Activated CD4-positive, alpha-beta T cell treated with anti-CD3 and anti-CD28 coated beads, Interleukin-2, amount 50 U/mL, for 16 hours (primary cell): Measurements from ENCODE around the gene SLC25A38.
A peak's percentile ranks its signal among the peaks of the same experiment; 100 is the strongest.
"Not testable (repeated sequence)": the region's sequence is repeated elsewhere in the genome, so short reads cannot be mapped to it uniquely, and the experiment has no call there.

Source experiments
- DNase-seq: peaks from one replicate; pipeline ENCODE4 v3.0.0-alpha.2; 2020

The SLC25A38 gene

GRCh38 chr3:39383045-39383880, at the start of gene SLC25A38:
SLC25A38 (plus strand) TSS chr3:39383370; CDS start chr3:39383725, 355 bp downstream.
- DNase-seq: peak; percentile 86

GRCh38 chr3:39333607-39334006, 49.6 kb upstream of the SLC25A38 start:
- DNase-seq: no peak

DNA sequence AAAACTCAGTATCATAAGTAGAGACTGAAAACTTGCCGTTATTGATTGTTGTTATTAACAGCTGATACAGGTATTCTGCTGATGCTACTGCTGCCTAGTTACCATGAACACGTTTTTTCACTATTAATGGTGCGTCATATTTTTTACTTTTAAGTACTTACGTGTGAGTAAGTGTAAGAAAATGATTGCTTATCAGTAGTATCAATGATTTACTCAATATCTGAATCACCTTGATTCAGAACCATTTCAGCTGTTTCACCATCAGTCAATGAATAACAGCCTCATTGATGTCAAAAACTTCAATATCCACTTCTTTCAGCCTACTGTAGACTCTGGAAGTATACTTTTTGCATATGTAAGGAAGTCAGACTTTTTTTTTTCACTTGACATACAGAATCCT, 49.0 kb upstream of the SLC25A38 start:
- no peak for DNase-seq

DNA sequence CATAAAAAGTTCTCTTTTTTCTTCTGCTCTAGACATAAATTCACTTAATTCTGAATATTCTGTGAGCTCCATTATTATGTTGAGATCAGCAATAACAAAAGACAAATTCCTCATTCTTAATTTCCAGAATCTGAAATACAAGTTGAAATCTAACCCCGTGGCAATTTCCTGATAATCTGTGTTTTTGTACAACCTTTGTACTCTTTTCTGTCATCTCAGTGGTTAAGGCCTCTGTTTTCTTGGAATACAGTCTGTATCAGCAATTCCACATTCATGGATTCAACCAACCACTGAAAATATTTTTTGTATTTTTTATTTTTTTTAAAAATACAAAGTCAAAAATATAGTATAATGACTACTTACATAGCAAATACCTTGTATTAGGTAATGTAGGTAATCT, 45.0 kb upstream of the SLC25A38 start:
- no peak for DNase-seq

- DNase-seq: no peak
Observed at GRCh38 chr3:39339086-39339485, 44.1 kb upstream of the SLC25A38 start.

DNA sequence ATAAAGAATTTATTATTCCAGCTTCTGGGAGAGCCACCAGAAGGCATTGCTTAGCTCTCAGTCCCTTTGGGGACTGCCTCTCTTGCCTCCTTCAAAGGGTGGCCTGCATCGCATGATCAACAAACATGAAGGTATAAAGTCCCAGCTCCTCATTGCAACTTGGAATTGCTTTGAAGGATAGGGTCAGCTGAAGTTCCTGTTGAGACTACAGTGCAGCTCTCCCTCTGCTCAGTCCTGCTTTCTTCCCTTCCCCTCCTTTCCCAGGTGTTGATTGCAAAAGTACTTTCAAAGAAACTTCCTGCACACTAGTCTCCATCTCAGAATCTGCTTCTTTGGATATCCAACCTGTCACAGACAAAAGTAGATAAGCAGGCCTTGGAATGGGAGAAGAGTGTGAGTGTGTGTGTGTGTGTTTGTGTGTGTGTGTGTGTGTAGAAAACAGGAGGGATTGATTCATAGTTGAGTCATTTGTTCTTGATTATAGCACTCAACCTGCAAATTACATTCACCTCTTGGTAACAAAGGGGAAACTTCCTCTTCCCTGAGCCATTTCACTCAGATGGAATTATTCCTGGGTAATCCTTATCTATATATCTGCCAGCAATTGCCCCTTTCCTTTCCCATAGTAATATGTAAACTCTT, 40.0 kb upstream of the SLC25A38 start:
- DNase-seq: no peak

DNA sequence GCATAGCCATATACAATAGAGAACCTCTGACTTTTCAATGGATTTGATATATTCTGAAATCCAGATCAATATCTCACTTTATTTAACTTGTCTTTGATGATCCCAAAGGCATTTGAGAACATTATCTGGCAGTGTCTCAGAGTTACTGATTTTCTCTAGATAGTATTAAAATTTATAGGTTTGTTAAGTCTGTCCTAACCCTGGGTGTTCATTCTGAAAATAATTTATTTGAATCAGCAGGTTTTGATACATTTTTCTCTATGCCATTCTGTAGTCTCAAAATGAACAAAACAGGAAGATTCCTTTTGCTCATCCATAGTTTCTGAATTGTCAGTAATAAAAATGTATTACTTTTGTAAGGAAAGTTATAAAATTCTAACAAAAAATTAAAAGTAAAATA, 39.4 kb upstream of the SLC25A38 start:
- DNase-seq: peak; percentile 42

GRCh38 chr3:39344746-39345344, 38.3 kb upstream of the SLC25A38 start:
- DNase-seq: no peak

DNA sequence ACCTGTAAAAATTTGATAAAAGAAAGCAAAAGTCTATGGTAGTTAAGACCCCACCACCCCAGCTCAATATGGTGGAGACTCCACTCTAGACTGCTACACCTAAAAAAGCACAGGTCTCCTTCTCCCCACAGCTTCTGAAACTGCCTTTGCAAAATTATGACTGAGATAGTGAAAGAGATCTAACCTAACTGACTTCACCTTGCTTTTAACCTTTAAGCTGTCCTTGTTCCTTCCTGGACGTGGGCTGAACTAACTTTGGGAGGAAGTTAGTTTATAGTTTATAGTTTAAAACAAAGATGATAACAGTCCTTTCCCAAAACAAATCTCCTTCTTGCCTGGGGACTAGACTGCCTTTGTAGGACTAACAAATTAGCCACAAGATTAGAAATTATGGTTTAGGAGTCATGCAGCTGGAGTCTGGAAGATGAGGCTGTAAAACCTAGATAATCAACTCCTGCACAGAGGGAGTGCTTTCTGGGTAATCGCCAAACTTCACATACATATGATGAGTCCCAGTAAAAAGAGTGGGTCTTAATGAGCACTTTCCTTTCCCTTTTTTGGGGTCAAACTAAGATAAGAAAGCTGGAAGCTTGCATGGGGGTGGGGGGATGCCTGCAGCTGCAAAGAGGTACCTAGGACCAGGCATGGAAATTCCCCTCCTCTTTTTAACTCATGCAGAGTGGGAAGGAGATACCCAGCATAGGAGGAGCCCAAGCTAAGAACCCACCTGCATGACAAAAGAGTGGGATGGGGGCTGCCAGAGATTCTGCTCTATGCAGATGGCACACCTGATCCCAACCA, 36.2 kb upstream of the SLC25A38 start:
- DNase-seq: peak; percentile 73

GRCh38 chr3:39347586-39347876, 35.6 kb upstream of the SLC25A38 start:
- no peak for DNase-seq

DNA sequence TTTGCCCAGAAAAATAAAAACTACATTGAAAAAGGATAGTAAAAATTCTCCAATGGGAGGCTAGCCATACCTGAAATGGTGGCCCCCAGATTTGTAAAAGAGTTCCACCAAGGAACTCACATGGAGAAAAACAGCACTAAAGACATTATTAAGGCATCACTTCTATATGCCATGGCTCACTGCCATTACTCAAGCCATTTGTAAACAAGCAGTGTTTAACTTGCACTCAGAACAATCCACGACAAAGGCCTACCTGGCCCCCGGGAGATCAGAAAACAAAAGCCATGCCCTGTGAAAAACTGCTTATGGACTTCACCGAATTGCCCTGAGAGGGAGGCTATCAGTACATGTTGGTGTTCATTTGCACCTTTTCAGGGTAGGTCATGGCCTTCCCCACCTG, 34.1 kb upstream of the SLC25A38 start:
- DNase-seq: no peak

- no peak for DNase-seq
Observed at GRCh38 chr3:39350714-39351113, 32.5 kb upstream of the SLC25A38 start.

- DNase-seq: not testable (repeated sequence)
Observed at GRCh38 chr3:39351134-39351533, 32.0 kb upstream of the SLC25A38 start.

DNA sequence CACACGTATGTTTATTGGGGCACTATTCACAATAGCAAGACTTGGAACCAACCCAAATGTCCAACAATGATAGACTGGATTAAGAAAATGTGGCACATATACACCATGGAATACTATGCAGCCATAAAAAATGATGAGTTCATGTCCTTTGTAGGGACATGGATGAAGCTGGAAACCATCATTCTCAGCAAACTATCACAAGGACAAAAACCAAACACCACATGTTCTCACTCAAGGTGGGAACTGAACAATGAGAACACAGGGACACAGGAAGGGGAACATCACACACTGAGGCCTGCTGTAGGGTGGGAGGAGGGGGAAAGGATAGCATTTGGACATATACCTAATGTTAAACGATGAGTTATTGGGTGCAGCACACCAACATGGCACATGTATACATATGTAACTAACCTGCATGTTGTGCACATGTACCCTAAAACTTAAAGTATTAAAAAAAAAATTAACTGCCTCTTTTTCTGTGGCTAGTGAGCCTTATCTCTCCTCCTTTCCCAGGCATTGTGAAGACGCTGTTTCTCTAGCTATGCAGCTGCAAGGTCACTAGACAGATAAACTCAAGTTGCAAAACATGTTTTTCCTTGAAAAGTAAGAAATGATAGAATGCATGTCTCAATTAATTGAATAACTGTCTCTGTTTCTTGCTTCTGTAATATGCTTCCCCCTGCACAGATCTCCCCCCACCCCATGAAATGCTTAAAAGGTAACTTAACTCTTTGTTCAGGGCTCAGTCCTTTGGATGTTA, 29.8 kb upstream of the SLC25A38 start:
- not testable (repeated sequence) for DNase-seq

- peak; percentile 40 for DNase-seq
Observed at GRCh38 chr3:39358333-39358732, 24.8 kb upstream of the SLC25A38 start.

DNA sequence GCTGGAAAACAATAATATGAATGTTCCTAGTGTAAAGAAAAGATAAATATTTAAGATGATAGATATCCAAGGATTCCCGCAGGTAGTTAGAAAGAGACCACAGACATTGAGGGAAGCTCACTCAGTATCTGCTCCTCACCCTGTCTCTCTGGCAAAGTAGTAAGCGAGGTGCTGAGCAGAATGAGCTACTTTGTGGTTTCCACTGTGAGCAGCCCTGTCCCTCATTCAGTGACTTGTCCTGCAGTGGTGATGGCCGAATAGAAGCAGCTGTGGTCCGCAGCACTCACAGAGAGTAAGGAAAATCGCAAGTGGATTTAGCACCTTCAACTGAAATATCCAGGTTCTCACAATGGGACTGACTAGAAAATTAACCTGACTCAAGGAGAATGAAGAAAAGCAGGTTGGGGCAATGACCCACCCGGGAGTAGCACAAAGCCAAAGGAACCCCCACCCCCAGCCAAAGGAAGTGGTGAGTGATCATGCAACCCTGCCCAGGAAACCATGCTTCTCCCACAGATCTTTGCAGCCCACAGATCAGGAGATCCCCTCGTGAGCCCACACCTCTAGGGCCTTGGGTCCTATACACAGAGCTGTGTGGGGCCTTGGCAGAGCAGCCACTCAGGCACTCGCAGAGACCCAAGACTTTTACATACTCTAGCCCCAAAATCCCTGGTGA, 21.8 kb upstream of the SLC25A38 start:
- DNase-seq: peak; percentile 83

- no peak for DNase-seq
Observed at GRCh38 chr3:39362192-39362591, 21.0 kb upstream of the SLC25A38 start.

DNA sequence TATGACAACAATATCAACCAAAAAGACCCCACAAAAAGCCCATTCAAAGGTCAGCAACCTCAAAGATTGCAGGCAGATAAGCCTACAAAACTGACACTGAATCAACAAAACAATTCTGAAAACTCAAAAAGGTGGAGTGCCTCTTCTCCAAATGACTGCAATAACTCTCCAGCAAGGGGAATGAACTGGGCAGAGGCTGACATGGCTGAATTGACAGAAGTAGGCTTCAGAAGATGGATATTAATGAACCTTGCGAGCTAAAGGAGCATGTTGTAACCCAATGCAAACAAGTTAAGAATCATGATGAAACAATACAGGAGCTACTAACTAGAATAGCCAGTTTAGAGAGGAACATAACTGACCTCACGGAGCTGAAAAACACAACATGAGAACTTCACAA, 20.4 kb upstream of the SLC25A38 start:
- DNase-seq: no peak

DNA sequence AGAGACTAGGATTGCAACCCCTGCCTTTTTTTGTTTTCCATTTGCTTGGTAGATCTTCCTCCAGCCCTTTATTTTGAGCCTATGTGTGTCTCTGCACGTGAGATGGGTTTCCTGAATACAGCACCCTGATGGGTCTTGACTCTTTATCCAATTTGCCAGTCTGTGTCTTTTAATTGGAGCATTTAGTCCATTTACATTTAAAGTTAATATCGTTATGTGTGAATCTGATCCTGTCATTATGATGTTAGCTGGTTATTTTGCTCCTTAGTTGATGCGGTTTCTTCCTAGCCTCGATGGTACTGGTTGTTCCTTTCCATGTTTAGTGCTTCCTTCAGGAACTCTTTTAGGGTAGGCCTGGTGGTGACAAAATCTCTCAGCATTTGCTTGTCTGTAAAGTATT, 12.7 kb upstream of the SLC25A38 start:
- not testable (repeated sequence) for DNase-seq

DNA sequence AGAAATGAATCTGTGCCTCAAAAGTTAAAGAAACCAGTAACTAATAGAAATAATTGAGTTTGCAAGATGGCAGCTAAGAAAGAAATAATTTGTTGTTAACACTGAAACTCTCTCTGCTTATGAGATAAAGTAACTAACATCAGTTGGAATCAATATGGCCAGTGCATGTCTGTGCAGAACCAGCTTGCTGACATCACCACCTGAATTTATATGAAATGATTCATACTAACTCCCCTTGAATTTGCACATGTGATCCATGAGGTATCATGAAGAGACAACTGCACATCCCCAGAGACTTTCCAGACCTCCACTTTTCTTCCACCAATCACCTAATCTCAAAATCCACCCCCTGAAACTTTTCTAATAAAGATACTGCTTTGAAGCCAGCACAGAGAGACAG, 10.3 kb upstream of the SLC25A38 start:
- DNase-seq: no peak

DNA sequence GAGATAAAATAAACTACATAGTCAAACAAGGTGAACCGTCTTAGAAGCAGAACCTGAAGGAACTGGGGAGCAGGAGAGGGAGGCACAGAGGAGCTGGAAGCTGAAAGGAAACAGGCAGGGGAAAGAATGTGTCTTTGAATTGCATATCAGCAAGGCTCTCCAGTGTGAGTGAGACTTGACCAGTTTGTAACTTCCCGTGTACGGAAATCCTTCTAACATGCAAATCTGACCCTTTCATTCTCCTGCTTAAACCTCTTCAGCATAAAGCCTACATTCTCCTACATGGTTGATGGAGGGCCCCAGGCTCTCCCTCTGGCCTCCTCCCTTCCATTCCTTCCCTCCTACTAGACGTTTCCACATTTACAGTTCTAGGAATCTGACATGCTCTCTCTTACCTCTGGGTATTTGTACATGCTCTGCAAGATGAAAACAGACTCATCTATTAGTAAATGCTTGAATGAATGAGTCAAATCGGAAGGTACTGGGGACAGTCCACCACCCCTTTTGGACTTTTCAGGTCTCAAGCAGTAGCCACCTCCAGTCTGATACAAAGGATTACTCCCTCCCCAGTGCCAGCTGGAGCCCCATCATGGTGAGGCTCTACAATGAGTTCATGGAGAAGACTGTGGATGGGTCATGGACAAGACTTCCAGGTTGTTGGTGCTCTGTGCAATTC, 6.1 kb upstream of the SLC25A38 start:
- DNase-seq: no peak
